GM10847 (cell line): ENCODE results near the gene TIMM17A.

Experiments
- POLR2A ChIP-seq: IDR thresholded peaks from 2 replicates; pipeline ENCODE4 v1.6.1; 2011; ENCODE audit not compliant: insufficient read length; ENCODE audit errors: extremely low read depth

The TIMM17A gene

DNA sequence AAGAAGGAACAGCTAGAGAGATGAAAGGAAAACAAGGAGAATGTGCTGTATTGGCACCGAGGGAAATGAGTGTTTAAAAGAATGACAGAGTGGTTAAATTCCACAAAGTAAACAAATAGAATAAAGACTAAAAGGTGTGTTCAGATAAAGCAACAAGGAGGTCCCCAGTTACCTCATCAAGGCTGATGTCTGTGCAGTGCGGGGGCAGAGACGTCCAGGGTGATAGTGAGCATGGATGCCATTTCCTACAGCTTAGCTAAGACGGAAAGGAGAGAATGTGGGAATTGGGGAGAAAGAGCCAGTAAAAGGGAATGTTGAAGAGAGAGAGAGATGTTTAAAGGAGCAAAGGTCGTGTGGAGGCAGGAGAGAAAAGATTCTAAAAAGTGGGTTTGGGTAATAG is 24.5 kb upstream of the TIMM17A start:
- no peak for TF ChIP-seq POLR2A

DNA sequence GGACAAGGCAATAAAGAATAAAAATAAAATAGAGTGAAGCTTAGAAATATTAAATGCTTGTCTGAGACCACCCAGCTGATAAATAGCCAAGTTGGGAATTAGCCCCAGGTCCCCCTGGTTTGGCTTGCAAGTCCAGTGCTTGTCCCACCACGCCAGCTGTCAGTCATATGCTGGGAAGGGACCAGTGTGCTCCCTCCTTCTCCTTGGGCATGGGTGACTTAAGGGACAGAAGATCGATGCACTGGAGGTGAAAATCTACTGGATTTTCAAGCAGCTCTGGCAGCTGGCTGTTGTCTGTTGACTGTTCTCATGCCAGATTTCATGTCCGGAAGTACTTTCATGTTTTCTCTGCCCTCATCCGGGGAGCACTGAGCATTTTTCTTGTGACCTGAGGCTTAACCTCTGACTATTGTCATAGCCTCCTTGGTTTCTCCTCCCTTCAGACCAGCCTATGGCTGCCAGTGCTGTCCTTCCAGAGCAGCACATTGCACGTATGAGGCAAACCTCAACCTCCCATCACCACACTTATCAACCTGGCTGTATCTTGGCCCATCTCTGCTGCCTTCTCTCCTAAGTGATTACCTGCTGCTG is 21.4 kb upstream of the TIMM17A start:
- TF ChIP-seq POLR2A = no peak

- no peak for TF ChIP-seq POLR2A
Observed at GRCh38 chr1:201937624-201938213, 17.6 kb upstream of the TIMM17A start.

DNA sequence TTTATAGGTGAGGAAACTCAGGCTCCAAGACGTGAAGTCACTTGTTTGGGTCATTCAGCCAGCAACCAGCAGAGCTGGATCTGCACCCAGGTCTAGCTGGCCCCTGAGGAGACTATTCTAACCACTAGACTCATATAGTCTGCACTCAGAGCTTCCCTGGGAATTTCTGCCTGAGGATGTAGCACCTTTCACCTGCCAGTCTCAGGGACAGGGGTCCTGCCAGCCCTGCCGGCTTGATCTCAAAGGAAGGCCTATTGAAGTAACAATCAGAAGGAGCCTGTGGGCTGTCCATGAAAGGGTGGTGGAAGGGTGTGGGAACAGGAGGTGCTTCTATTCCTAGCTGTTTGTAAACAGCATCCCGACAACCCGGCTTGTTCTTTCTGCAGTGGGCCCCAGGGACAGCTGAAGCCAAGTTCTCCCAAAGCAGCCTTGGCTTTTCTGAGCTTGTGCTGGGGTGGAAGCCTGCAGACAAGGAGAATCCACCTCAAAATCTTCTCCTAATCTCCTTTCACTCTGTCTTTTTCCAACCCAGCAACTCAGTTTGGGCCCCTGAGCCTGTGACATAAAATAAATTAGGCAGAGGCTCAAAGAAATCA is 16.8 kb upstream of the TIMM17A start:
- TF ChIP-seq POLR2A = no peak

DNA sequence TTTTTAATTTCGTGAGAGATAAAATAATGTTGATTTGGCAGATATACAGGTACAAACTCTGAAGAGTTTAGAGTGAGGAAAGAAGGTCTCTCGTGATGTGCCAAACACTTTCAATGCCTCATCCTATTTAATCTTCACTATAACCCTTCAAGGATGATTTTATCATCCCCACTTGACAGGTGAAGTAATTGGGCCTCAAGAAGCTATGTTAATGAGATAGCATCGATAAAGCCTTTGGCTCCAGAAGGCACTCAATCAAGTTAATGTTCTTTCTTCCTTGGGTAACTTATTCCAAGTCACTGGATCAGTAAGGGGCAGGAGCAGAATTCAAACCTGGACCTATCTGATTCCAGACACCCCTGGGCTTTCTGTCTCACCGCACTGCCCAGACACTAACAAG is 16.2 kb upstream of the TIMM17A start:
- no peak for TF ChIP-seq POLR2A

DNA sequence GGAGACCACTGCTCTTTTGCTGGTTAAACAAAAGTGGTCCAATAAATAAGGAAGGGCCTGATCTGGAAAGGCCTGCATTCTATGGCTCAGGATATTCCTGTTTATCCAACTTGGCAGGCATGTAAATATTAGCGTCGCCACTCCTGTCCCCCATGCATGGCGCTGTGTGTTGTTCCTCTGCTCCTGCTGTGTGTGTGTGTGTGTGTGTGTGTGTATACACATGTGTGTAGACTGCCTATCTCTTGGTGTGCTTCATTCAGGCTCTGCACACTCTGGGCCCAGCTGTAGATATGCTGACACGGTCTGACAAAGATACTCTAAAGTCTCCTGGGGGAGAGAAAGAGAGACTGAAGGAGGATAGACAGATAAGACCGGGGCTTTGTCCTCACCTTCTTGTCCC is 15.7 kb upstream of the TIMM17A start:
- TF ChIP-seq POLR2A = no peak

DNA sequence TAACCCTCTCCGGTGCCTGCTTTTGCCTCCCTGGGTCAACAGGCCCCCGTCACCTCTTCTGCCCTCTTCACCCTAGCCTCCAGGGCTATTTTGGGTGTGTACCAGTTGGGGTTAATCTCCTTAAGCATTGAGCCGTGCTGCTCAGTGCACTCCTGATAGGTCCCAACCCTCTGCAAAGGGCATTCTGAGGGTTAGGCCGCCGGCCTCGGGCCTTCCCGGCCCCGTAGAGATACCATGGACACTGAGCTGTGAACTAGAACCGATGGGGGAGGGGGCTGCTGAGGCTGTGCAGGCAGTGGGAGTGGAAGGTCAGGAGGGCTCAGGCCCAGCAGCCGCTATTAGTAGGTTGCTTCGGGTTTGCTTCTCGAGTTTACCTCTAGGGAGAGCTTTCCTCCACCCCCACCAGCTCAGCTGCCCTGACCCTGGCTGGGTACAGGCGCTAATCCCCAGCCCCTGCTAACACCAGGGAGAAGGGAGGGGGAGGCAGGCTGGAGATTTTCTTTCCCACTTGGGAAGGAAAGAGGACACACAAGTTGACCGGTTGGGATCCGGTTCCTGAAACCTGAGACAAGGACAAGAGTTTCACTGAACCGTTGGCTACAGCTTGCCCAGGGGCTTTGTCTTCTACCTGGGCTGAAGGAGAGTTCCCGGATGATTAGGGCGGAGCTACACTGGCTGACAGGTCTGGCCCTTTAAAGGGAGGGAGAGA is 13.7 kb upstream of the TIMM17A start:
- no peak for TF ChIP-seq POLR2A

GRCh38 chr1:201942129-201942495 is 13.2 kb upstream of the TIMM17A start:
- TF ChIP-seq POLR2A = no peak

DNA sequence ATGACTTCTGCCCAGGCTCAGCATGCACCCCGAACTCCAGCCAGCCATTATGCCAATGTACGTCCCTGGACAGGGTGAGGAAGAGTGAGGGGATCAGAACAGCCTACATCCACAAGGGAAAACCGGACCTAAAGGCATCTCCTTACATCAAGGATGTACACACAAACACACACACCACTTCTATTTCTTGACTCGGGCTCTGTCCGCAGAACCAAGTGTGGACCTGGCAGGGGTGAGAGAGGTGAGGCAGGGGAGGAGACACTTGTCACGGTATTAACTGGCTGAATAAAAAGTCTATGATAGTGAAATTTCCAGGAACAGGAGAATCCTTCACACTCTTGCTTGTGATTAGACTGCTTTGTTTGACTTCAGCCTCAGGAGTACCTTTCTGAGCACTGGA is 11.3 kb upstream of the TIMM17A start:
- no peak for TF ChIP-seq POLR2A

- TF ChIP-seq POLR2A = no peak
Observed at GRCh38 chr1:201944639-201945038, 10.7 kb upstream of the TIMM17A start.

DNA sequence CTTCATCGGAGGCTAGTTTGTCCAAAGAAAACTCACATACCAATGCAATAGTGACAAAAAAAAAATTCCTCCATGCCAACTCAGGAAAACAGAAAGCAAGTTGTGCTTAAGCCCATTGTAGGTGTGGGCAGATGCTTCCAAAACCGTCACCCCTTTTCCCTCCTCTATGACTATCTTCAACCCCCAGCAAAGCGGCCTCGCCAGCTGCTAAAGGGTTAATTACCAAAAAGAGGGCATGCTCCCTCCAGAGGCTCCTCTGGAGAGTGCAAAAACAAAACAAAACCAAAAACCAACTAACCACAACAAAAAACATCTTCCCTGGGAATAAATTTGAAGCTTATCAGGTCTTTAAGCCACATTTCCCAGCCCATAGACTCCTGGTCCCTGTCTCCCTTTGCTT is 10.1 kb upstream of the TIMM17A start:
- no peak for TF ChIP-seq POLR2A

DNA sequence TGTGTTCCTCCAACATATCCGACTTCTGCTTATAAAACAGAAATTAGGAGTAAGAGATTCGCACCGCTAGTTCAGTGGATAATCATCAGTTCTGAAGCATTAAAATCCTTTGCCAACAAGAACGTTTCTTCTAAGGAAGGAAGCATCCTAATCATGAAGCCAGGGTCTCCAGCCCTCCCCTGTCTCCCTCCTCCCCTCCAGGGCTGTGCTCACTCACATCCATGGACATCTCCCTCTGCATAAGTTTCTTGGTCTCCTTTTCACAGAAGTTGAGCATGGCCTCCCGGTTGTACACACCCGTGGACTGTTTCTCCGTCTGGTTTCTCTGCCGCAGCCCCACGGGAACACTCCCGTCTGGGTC is 9.5 kb upstream of the TIMM17A start:
- TF ChIP-seq POLR2A = no peak

DNA sequence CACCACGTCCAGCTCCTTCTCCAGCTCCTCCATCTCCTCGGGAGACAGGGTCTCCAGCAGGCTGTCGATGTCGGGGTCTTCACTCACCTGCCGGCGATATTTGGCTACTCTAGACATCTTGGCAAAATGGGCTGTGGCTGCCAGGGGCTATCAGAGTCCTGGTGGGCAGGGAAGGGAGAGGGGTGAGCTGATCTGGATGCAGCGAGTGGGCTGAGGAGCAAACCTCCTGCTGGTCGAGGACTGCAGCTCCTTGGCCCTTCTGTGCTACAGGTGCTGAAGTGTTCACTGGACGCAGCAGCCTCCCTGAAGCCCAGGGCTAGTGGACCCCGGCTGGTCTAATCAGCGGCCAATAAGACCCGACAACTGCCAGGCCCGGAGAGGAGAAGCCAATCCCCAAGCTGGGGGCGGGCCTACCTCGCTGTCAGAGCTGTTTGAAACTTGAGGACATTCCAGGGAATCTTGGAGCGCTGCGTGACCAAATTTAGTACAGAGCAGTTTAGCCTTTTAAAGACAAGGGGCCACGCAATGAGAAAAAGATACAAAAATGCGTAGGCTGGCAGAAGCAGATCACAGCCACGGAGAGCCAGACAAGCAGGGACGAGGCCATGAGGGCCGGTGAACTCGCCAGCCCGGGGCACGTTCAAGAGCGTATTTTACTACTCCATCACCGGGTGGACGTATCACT is 8.9 kb upstream of the TIMM17A start, which contains the start of gene LMOD1:
LMOD1 (minus strand) TSS at position 325 of the 685 bp plus-strand sequence; CDS start at position 117, 208 bp downstream.
- no peak for TF ChIP-seq POLR2A

DNA sequence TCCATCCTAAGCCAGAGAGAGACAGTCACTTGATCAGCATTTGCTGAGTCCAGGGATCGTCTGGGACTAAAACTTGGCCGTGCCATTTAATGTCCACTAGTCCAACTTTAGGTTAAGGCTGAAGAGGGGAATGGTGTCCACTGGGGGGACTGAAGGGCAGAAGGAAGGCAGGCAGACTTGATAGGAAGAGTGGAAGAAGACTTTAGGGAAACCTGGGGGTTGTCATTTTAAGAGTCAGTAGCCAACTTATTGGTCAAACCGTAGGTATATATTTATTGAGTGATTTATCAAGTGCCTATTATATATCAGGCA is 7.7 kb upstream of the TIMM17A start:
- TF ChIP-seq POLR2A = no peak

- TF ChIP-seq POLR2A = no peak
Observed at GRCh38 chr1:201949491-201949890, 5.8 kb upstream of the TIMM17A start.

GRCh38 chr1:201954263-201955008 is 867 bp upstream of the TIMM17A start:
- no peak for TF ChIP-seq POLR2A

DNA sequence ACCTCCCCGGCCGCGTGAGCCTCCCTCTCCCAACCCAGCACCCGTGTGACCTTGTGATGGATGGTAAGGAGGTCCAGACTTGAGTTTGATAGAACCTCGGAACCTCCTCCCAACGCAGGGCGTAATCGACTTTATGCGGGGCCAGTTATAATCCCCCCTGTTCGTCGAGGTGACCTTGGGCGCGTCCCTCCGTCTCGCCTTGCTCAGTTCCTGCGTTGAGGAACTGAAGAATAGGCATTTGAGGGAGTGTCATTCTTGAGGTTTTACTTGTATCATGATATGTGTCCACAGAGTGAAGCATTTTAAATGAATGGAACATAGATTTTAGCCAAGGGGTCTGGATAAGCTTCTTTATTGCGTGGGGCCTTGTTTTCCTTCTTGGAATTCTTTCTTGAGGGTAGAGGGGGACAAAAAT is 433 bp downstream of the TIMM17A start:
- TF ChIP-seq POLR2A = no peak
